Immature natural killer cell (primary cell): Measurements from ENCODE around the gene TBXA2R. TPM values are rescaled to one million over a fixed set of nuclear protein-coding genes. Genes with fewer than 3 reads are reported as not detected.
"Not testable (repeated sequence)": the region's sequence is repeated elsewhere in the genome, so short reads cannot be mapped to it uniquely, and the experiment has no call there.

Experiments
- DNase-seq, 3 donors: peaks; one replicate each; pipeline ENCODE4 v3.0.0; 2022; ENCODE audit warnings: mixed read lengths in 1 of 3
- H3K27ac Mint-ChIP-seq, 6 donors: one replicate each; pipeline ENCODE4 v1.8.0; 2020; ENCODE audit warnings: mixed read lengths in 6 of 6, mild to moderate bottlenecking in 5 of 6, inconsistent platforms in 4 of 6, moderate library complexity in 3 of 6
- H3K27me3 Mint-ChIP-seq, 3 donors: one replicate each; pipeline ENCODE4 v1.8.0; 2020 to 2021; ENCODE audit warnings: low read depth in 3 of 3, mild to moderate bottlenecking in 3 of 3, mixed read lengths in 3 of 3, moderate library complexity in 3 of 3, inconsistent platforms in 1 of 3
- H3K36me3 Mint-ChIP-seq, 3 donors: one replicate each; pipeline ENCODE4 v1.8.0; 2020; ENCODE audit warnings: mixed read lengths in 3 of 3, inconsistent platforms in 2 of 3, mild to moderate bottlenecking in 2 of 3
- H3K4me1 Mint-ChIP-seq, 2 donors: one replicate each; pipeline ENCODE4 v1.8.0; 2020; ENCODE audit warnings: inconsistent platforms in 2 of 2, mild to moderate bottlenecking in 2 of 2, mixed read lengths in 2 of 2, moderate library complexity in 1 of 2
- H3K4me3 Mint-ChIP-seq, 5 donors: one replicate each; pipeline ENCODE4 v1.8.0; 2020; ENCODE audit warnings: mild to moderate bottlenecking in 5 of 5, mixed read lengths in 5 of 5, inconsistent platforms in 3 of 5, moderate library complexity in 3 of 5
- H3K9me3 Mint-ChIP-seq, 6 donors: one replicate each; pipeline ENCODE4 v1.8.0; 2020; ENCODE audit warnings: mild to moderate bottlenecking in 6 of 6, mixed read lengths in 6 of 6, inconsistent platforms in 4 of 6, moderate library complexity in 3 of 6
- polyA plus RNA-seq, 3 donors: library from polyadenylated mRNA; unstranded; fragments of 300-500 nt; fragmentation: Illumina TruSeq; gene quantifications; one replicate each; pipeline ENCODE4 v1.2.3, GENCODE V29; 2021

The TBXA2R gene
- polyA plus RNA-seq, 3 donors from 2014 or later: 3.1 to 9.5 (median 3.1) TPM

DNA sequence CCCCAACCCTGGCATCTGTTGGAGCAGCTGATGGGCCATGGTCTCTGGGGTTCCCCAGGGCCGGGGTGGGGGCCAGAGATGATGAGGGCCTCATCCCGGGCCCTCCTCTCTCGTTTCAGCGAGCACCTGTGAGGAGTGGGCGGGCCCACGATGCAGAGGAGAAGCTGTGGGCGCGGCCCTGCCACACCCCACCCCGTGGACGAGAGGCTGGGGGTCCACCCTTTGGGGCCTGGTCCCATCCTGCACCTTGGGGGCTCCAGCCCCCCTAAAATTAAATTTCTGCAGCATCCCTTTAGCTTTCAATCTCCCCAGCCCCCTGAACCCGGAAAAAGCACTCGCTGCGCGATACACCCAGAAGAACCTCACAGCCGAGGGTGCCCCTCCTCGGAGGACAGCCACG is 28.3 kb downstream of the TBXA2R start:
- no peak for DNase-seq
- H3K4me3 Mint-ChIP-seq: no peak overlapping the region
- H3K9me3 Mint-ChIP-seq: no peaks in the 10 kb centered on the region
- H3K36me3 Mint-ChIP-seq: peaks cover 0 to 6% (median 0%) of the 10 kb centered on the region in 3 donors
- H3K4me1 Mint-ChIP-seq: peaks cover 0 to 7% of the 10 kb centered on the region in 2 donors
- H3K27ac Mint-ChIP-seq: no peak overlapping the region
- H3K27me3 Mint-ChIP-seq: peaks cover 2 to 5% (median 2%) of the 10 kb centered on the region in 3 donors

- DNase-seq: no peak
- Mint-ChIP-seq H3K4me3 (no peak overlapping the region), H3K4me1 (peaks cover 0 to 7% of the 10 kb centered on the region in 2 donors), H3K36me3 (peaks cover 0 to 6% (median 0%) of the 10 kb centered on the region in 3 donors), H3K9me3 (no peaks in the 10 kb centered on the region), H3K27me3 (peaks cover 2 to 5% (median 2%) of the 10 kb centered on the region in 3 donors), H3K27ac (no peak overlapping the region)
Measured at GRCh38 chr19:3577723-3578344, 28.8 kb downstream of the TBXA2R start.

- Mint-ChIP-seq H3K4me1 (peaks cover 5 to 11% of the 10 kb centered on the region in 2 donors), H3K27me3 (peaks cover 0 to 8% (median 4%) of the 10 kb centered on the region in 3 donors), H3K9me3 (no peaks in the 10 kb centered on the region), H3K27ac (no peak overlapping the region), H3K4me3 (peak overlapping the region in 2 of 5 donors; percentile 5 to 18), H3K36me3 (peaks cover 0 to 6% (median 0%) of the 10 kb centered on the region in 3 donors)
- no peak for DNase-seq
Measured at GRCh38 chr19:3576696-3577443, 29.8 kb downstream of the TBXA2R start.

DNA sequence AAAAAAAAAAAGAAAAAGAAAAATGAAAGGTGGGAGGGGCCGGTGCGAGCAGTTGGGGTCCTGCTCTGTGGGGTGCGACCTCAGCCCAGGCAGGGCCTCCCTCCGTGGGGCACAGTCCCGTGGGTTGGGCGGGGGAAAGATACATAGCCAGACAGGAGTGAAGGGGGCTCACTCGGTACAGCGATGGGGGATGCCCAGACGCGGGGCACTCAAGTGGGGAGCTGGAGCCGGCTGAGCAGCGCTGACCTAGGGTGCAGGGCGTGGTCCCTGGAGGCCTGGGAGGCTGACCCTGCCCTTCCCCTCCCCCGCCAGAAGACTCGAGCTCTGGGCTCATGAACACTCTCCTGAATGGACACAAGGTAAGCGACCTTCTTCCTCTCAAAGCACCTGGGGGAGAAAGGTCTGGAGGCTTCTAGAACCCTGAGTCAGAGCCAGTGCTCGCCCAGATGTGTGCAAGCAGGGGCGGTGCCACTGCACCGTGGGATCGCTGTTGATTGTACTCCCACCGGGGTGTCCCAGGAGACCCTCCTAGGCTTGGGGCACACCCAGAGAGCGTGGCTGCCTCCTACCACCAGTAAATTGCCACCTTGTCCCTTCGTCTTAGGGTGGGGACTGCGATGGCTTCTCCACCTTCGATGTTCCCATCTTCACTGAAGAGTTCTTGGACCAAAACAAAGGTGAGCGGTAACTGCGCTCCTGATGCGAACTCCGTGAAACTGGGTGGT is 30.6 kb downstream of the TBXA2R start:
- H3K36me3 Mint-ChIP-seq: peaks cover 0 to 6% (median 0%) of the 10 kb centered on the region in 3 donors
- no peak for DNase-seq
- H3K4me1 Mint-ChIP-seq: peaks cover 11 to 13% of the 10 kb centered on the region in 2 donors
- peak overlapping the region in 1 of 5 donors; percentile 18 for H3K4me3 Mint-ChIP-seq
- H3K27me3 Mint-ChIP-seq: peaks cover 0 to 8% (median 4%) of the 10 kb centered on the region in 3 donors
- no peak overlapping the region for H3K27ac Mint-ChIP-seq
- no peaks in the 10 kb centered on the region for H3K9me3 Mint-ChIP-seq

GRCh38 chr19:3575260-3575741 is 31.4 kb downstream of the TBXA2R start:
- H3K4me3 Mint-ChIP-seq: peak overlapping the region in 3 of 5 donors; percentile 38 to 40 (median 40)
- no peak for DNase-seq
- H3K36me3 Mint-ChIP-seq: peaks cover 0 to 6% (median 0%) of the 10 kb centered on the region in 3 donors
- no peaks in the 10 kb centered on the region for H3K9me3 Mint-ChIP-seq
- peaks cover 0 to 8% (median 4%) of the 10 kb centered on the region in 3 donors for H3K27me3 Mint-ChIP-seq
- H3K4me1 Mint-ChIP-seq: peaks cover 11 to 13% of the 10 kb centered on the region in 2 donors
- H3K27ac Mint-ChIP-seq: peak overlapping the region in 2 of 6 donors; percentile 7 to 30

DNA sequence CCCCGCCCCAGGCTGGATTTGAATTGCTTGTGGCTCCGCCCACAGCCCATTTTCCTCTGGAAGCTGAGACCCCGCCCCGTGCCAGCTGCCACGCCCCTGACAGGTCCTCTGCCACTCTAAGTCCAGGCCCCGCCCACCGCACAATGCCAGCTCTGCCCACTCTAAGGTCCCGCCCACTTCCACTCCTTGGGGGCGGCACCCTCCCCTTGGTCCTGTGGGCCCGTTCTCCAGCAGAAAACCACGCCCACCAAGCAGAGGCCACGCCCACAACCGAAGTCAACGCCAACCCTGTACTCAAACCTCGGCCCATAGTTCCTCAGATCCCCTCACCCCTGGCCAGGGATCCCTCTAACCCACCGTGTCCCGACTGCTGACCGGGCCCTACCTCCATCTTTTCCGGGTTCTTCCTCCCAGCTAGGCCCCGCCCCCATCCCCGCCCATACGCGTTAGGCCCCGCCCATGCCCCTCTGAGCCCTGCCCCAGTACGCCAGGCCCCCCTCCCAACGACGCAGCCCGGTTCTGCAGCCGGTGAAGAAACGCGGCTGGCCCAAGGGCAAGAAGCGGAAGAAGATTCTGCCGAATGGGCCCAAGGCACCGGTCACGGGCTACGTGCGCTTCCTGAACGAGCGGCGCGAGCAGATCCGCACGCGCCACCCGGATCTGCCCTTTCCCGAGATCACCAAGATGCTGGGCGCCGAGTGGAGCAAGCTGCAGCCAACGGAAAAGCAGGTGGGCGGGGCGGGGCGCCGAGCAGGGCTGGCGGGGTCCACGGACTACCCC is 32.6 kb downstream of the TBXA2R start:
- Mint-ChIP-seq H3K27me3 (peaks cover 0 to 8% (median 4%) of the 10 kb centered on the region in 3 donors), H3K4me3 (peak overlapping the region; percentile 76 to 85 (median 81)), H3K27ac (peak overlapping the region in 3 of 6 donors; percentile 51 to 84 (median 57)), H3K36me3 (peaks cover 0 to 6% (median 0%) of the 10 kb centered on the region in 3 donors), H3K9me3 (no peaks in the 10 kb centered on the region), H3K4me1 (peaks cover 11 to 13% of the 10 kb centered on the region in 2 donors)
- DNase-seq: peak; percentile 73 to 80 (median 76)

DNA sequence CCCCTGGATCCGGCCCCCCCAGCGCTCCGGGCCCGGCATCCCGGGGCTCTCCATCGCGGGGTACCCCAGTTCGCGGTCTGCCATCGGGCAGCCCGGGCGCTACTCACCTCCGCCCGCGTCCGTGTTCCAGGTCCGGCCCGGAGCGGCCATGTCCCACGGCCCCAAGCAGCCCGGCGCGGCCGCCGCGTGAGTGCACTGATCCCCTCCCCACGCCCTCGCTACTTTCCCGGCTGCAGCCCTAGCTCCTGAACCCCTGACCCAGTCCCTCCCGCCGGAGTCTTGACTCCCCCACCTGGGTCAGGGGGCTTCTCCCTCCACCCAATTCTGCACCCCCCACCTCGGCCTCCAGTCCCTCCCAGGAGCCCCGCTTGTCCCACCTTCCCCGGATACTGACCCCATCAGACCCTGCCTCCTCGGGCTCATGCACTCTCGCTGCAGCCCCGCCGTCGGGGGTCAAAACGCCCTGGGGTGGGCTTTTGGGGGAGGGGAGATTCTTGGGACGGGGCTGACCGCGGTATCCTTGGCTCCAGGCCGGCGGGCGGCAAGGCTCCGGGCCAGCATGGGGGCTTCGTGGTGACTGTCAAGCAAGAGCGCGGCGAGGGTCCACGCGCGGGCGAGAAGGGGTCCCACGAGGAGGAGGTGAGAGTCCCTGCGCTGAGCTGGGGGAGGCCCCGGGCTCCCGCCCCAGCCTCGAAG is 33.4 kb downstream of the TBXA2R start:
- H3K4me3 Mint-ChIP-seq: peak overlapping the region; percentile 76 to 85 (median 81)
- peak overlapping the region in 2 of 6 donors; percentile 50 to 51 for H3K27ac Mint-ChIP-seq
- peaks cover 0 to 8% (median 4%) of the 10 kb centered on the region in 3 donors for H3K27me3 Mint-ChIP-seq
- peaks cover 11 to 13% of the 10 kb centered on the region in 2 donors for H3K4me1 Mint-ChIP-seq
- DNase-seq: no peak
- H3K9me3 Mint-ChIP-seq: no peaks in the 10 kb centered on the region
- peaks cover 0 to 6% (median 0%) of the 10 kb centered on the region in 3 donors for H3K36me3 Mint-ChIP-seq

DNA sequence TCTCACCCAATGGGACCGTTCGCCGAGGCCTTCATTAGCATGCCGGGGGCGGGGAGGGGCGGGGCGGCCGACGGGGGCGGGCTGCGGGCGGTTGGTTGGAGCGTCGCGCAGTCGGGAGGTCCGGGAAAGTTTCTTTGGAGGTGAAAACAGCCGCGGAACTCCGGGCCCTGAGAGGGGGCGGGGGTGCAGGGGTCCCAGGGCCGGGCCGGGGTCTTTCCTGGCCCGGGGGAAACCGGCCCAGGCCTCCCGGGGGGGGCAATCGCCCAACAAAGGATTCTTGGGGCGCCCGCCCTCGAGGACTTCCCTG is 33.9 kb downstream of the TBXA2R start, which contains the start of gene HMG20B:
HMG20B (plus strand) TSS at position 90 of the 307 bp plus-strand sequence. CDS start 366 bp downstream, outside the sequence.
- no peak for DNase-seq
- Mint-ChIP-seq H3K36me3 (peaks cover 0 to 6% (median 0%) of the 10 kb centered on the region in 3 donors), H3K9me3 (no peaks in the 10 kb centered on the region), H3K27me3 (peaks cover 0 to 8% (median 4%) of the 10 kb centered on the region in 3 donors), H3K27ac (peak within 1 kb of the TSS in 4 of 6 donors; percentile 36 to 84 (median 64)), H3K4me3 (peak within 1 kb of the TSS; percentile 76 to 85 (median 81)), H3K4me1 (peaks cover 11 to 13% of the 10 kb centered on the region in 2 donors)

DNA sequence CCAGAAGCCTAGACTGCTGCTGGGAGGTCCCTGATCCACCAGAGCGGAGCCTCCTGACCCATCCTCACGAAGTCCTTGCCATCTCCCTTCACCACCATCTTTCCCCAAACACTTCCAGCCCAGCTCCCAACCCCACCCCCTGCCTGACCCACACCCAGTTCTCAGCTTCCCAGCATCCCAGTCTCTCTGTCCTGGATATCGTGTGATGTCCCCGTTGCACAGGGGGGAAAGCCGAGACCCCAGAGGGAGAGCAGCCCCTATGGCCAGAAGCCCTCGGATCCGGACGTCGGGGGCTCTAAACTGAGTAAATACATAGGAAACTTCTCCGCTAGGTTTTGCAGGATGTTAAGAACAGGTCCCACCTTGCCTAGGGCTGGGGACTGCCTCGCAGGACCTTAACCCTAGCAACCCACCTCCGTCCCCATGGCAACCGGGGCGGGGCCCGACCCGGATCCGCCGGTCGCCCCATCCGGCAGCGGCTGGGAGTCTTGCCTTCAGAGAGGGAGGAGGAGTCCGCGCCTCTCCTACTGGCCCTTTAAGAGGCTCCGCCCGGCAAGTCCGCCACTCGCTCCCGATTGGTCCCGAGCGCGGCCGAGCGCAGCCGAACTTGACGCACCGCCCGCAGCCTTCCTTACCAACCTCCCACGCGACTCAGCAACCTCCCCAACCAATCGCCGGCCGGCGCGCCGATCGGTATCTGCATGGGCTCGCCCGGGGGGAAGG is 34.4 kb downstream of the TBXA2R start:
- DNase-seq: peak; percentile 97 to 98 (median 98)
- H3K4me3 Mint-ChIP-seq: peak overlapping the region; percentile 73 to 85 (median 79)
- peaks cover 0 to 6% (median 0%) of the 10 kb centered on the region in 3 donors for H3K36me3 Mint-ChIP-seq
- peak overlapping the region in 4 of 6 donors; percentile 36 to 77 (median 61) for H3K27ac Mint-ChIP-seq
- H3K4me1 Mint-ChIP-seq: peaks cover 11 to 13% of the 10 kb centered on the region in 2 donors
- H3K9me3 Mint-ChIP-seq: no peaks in the 10 kb centered on the region
- H3K27me3 Mint-ChIP-seq: peaks cover 0 to 8% (median 4%) of the 10 kb centered on the region in 3 donors

GRCh38 chr19:3570606-3571011 is 36.1 kb downstream of the TBXA2R start:
- peaks cover 0 to 6% (median 0%) of the 10 kb centered on the region in 3 donors for H3K36me3 Mint-ChIP-seq
- peaks cover 11 to 13% of the 10 kb centered on the region in 2 donors for H3K4me1 Mint-ChIP-seq
- DNase-seq: no peak
- H3K9me3 Mint-ChIP-seq: no peaks in the 10 kb centered on the region
- H3K27ac Mint-ChIP-seq: peak overlapping the region in 1 of 6 donors; percentile 58
- H3K27me3 Mint-ChIP-seq: peaks cover 0 to 8% (median 4%) of the 10 kb centered on the region in 3 donors
- H3K4me3 Mint-ChIP-seq: no peak overlapping the region

DNA sequence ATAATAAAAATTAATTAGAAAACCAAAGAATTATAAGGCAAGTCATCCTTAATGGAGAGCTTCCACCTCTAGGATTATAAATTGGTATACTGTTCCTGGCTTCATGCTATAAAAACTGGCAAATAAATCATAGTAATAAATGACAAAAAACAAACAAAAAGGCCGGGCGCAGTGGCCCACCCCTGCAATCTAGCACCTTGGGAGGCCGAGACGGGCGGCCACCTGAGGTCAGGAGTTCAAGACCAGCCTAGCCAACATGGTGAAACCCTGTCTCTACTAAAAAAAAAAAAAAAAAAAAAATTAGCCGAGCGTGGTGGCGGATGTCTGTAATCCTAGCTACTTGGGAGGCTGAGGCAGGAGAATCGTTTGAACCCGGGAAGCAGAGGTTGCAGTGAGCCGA is 36.6 kb downstream of the TBXA2R start:
- DNase-seq, H3K9me3 Mint-ChIP-seq, H3K27me3 Mint-ChIP-seq, H3K27ac Mint-ChIP-seq, H3K36me3 Mint-ChIP-seq, H3K4me3 Mint-ChIP-seq: not testable (repeated sequence)
- H3K4me1 Mint-ChIP-seq: peaks cover 9 to 11% of the 10 kb centered on the region in 2 donors

DNA sequence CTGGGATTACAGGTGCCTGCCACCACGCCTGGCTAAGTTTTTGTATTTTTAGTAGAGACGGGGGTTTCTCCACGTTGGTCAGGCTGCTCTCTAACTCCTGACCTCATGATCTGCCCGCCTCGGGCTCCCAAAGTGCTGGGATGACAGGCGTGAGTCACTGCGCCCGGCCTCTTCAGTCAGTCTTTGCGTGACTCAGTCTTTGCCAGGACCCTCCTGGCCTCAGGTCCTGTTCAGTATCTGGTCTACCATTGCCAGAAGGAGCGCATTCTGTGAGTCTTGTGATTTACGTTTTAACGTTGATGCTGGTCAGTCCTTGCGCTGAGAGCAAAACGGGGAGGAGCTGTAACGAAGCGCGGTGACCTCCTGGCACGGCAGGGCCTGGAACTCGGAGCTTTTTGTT is 41.5 kb downstream of the TBXA2R start:
- Mint-ChIP-seq H3K27me3 (no peaks in the 10 kb centered on the region), H3K4me3 (no peak overlapping the region), H3K36me3 (no peaks in the 10 kb centered on the region), H3K4me1 (no peaks in the 10 kb centered on the region), H3K9me3 (no peaks in the 10 kb centered on the region), H3K27ac (no peak overlapping the region)
- DNase-seq: no peak
